ENCODE data around the gene RAB11FIP4. TPM values are rescaled to one million over a fixed set of nuclear protein-coding genes. Genes with fewer than 3 reads are reported as not detected.

The RAB11FIP4 gene
- total RNA-seq, 1 donor from 2014 or later: 0.29 TPM

- no peak for DNase-seq (ENCODE audit: low read depth)
Observed at GRCh38 chr17:31456814-31457213, 65.3 kb downstream of the RAB11FIP4 start.

DNA sequence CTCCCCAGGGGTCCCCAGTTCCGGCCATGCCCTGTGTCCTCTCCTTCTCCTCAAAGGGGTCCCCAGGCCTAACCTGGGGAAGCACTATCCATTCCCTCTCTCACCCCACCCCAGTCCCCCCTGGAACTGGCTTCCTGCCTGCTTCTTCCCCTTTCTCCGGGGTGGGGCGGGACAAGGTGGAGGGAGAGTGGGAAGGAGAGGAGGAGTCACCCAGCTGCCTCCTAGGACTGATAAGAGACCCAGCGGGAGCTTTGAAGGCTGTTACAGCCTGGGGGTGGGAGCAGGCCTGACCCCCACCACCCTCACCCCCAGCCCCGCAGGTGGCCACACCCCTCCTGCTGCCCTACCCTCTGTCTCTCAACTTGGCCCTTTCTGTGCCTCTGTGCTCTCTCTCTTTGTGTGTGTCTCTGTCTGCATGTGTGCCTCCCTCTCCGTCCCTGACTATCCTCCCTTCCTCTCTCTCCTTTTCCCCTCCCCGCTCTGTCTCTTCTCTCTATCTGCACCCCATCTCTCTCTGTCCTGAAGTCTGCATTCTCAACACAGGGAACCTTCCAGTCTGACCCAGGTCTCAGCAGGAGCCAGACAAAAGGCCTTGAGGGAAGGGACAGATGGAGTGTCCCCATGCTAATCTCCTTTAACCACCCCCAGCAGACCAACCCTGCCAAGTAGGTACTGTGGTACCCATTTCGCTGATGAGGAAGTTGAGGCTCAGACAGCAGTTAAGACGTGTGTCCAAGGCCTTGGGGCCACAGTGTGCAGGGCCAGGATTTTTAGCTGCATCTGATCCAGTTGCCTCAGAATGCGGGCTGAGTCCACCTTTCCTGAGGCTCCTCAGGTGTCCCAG lies 66.1 kb downstream of the RAB11FIP4 start:
- no peak for DNase-seq (ENCODE audit: low read depth)

DNA sequence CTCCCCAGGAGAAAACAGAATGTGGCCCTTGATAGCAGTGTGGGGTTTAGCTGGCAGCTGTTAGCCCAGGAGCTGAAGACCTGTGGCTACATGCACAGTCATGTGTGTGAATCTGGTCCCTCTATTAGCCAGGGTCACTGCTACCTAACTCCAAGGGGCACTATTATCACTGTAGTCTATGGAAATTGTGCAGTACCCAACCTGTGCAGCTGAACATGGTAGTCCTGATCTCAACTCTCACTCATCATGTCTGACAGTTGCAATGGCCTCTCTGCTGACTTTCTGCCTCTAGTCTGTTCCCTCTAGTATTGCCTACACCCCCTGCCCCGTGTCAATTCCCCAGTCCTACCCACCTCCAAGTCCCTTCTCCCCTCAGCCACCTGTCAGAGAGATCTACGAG lies 67.4 kb downstream of the RAB11FIP4 start:
- DNase-seq (ENCODE audit: low read depth): peak; percentile 44

GRCh38 chr17:31459716-31460115 lies 68.2 kb downstream of the RAB11FIP4 start:
- no peak for DNase-seq (ENCODE audit: low read depth)

GRCh38 chr17:31460226-31460721 lies 68.8 kb downstream of the RAB11FIP4 start:
- DNase-seq (ENCODE audit: low read depth): no peak

GRCh38 chr17:31461227-31461810 lies 69.8 kb downstream of the RAB11FIP4 start:
- no peak for DNase-seq (ENCODE audit: low read depth)

DNA sequence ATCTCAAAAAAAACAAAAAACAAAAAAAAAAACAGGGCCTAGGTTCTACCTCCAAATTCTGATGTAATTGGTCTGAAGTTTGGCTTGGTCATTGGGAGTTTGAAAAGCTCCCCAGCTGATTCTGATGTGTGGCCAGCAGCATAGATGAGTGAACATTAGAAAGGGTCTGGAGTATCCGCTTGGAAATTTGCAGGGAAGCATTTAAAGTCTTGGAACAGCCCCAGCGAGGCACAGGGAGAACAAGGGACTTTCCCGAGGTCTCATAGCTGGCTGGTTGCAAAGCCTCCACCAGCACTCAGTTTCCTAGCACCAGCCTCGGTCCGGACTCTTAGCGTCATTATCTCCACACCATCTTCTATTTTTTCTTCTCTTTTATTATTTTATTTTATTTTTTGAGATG lies 70.8 kb downstream of the RAB11FIP4 start:
- no peak for DNase-seq (ENCODE audit: low read depth)

DNA sequence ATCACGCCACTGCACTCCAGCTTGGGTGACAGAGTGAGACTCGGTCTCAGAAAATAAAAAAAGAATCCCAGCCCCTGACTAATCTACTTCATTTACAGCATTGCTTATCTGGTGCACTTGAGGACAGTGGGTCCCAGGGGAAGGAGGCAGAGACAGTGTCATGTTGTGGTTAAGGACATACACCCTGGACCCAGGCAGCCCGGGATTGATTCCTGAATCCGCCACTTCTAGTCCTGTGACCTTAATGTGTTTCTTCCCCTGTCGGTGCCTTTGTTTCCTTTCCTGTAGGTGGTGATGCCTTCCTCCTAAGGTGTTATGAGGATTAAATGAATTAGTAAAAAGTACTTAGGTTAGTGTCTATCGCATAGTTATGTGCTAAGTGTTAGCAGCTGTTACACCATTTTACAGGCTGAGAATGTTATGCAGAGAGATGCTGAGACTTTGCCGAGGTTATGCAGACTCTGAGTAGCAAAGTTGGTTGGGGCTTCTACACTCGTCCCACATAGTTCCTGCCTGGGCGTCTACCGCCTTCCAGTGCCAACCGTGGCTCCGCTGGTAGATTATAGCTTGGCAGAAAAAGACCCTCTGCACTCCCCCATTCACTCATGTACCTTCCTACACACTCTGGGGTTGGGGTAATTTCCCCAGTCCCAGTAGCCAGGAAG lies 74.8 kb downstream of the RAB11FIP4 start:
- DNase-seq (ENCODE audit: low read depth): peak; percentile 71

GRCh38 chr17:31467502-31468256 lies 76.2 kb downstream of the RAB11FIP4 start:
- DNase-seq (ENCODE audit: low read depth): peak; percentile 41

DNA sequence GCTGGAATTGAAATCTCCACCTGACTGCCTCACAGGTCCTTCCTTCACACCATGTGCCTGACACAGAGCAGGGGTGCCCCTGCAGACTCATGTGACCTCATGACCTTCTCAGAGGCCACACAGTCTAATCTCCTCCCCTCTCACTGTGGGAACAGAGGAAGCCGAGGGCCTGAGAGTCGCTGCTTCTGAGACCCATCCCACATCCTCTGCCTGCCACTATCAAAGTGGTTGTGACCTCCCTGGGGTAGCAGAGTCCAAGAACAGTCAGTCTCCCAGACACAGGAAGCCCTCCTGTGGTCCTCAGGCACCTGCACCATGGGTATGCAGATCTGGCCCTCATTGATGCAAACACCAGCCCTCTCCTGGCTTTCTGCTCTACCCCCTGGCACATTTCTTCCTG lies 78.5 kb downstream of the RAB11FIP4 start:
- no peak for DNase-seq (ENCODE audit: low read depth)

- no peak for DNase-seq (ENCODE audit: low read depth)
Observed at GRCh38 chr17:31470592-31470991, 79.1 kb downstream of the RAB11FIP4 start.

- DNase-seq (ENCODE audit: low read depth): no peak
Observed at GRCh38 chr17:31472137-31472536, 80.7 kb downstream of the RAB11FIP4 start.

DNA sequence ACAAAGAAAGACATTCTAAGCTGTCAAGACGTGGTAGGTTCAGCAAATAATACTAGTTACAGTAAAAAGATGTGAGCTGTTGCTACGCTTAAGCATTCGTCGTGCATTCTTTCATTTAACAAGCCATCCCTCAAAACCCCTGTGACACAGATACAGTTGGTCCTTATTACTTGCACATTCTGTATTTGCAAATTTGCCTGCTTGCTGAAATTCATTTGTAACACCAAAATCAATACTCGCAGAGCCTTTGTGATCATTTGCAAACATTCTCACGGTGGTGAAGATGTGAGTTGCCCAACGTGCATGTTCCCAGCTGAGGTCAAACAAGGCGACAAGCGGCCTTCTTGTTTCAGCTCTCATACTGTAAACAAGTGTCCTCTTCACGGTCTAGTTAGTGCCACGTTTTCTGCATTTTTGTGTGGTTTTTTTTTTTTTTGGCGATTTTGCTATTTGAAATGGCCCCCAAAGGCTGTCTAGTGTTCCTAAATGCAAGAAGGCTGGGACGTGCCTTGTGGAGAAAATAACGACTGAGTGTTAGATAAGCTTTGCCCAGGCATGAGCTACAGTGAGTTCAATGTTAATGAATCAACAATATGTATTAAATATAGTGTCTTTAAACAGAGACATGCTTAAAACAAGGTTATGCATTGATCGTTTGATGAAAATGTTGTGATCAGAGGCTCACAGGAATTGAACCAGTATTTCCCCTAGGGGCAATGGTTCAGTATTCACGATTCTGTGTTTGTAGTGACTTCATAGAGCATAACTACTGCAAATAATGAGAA lies 84.1 kb downstream of the RAB11FIP4 start:
- no peak for DNase-seq (ENCODE audit: low read depth)

- DNase-seq (ENCODE audit: low read depth): no peak
Observed at GRCh38 chr17:31476525-31477416, 85.3 kb downstream of the RAB11FIP4 start.

DNA sequence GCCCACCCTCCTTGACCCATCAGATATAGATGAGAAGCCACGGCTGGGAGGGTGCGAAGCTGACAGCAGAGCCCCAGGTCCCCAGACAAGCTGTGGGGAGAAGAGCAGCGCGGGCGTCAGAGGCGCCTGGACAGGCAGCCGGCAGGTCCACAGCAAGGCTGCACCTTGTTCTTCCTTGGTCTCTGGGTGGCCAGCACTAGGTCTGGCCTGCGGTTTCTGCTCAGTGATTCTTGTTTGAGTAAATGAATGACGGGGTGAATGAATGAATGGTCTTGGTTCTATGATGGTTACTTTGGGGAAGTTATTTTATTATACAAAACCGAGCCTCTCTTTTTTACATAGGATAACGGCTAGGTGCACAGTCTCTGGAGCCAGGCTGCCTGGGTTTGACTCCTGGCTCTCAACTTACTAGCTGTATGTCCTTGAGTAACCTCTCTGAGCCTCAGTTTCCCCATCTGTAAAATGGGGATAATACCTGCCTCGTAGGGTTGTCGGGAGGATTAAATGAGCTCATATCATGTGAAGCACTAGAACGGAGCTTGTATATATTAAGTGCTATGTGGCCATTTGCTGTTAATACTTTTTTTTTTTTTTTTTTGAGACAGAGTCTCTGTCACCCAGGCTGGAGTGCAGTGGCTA lies 86.1 kb downstream of the RAB11FIP4 start:
- DNase-seq (ENCODE audit: low read depth): no peak

GRCh38 chr17:31479062-31479408 lies 87.6 kb downstream of the RAB11FIP4 start:
- DNase-seq (ENCODE audit: low read depth): no peak

- DNase-seq (ENCODE audit: low read depth): no peak
Observed at GRCh38 chr17:31479524-31479923, 88.0 kb downstream of the RAB11FIP4 start.

- DNase-seq (ENCODE audit: low read depth): no peak
Observed at GRCh38 chr17:31480067-31480466, 88.6 kb downstream of the RAB11FIP4 start.
